ENCODE results near the gene VASH1. TPM values are rescaled to one million over a fixed set of nuclear protein-coding genes. Genes with fewer than 3 reads are reported as not detected.

Gene VASH1
- total and polyA plus RNA-seq, 2 donors from 2014 or later = 4.1 to 14.7 TPM

GRCh38 chr14:76768671-76769500 is 7.6 kb downstream of the VASH1 start:
- Histone ChIP-seq H3K9ac (ENCODE audit: low read length in 3 of 3) (no peak overlapping the region), H3K4me1 (ENCODE audit: control insufficient read depth in 2 of 3, insufficient read depth in 2 of 3, low read depth in 1 of 3, low read length in 3 of 3) (peaks cover 4 to 16% (median 11%) of the 10 kb centered on the region in 3 donors), H3K4me3 (ENCODE audit: low read length in 3 of 3) (no peak overlapping the region), H3K27ac (ENCODE audit: low read depth in 2 of 2, low read length in 2 of 2) (peak overlapping the region; percentile 77 to 91), H3K27me3 (ENCODE audit: control insufficient read depth, insufficient read depth, low read length) (no peaks in the 10 kb centered on the region), H3K9me3 (ENCODE audit: control insufficient read depth in 2 of 3, insufficient read depth in 1 of 3, low read length in 3 of 3) (no peaks in the 10 kb centered on the region), H3K36me3 (ENCODE audit: control insufficient read depth in 2 of 3, insufficient read depth in 3 of 3, low read length in 3 of 3) (no peaks in the 10 kb centered on the region)
- intact Hi-C loops (cut with DNase I) = no loop called here
- FAIRE-seq (no peak), DNase-seq (peak in 3 of 5 donors; percentile 6 to 67 (median 50))
- TF ChIP-seq CTCF (IDR thresholded peaks at IDR 0.05; ENCODE audit: borderline replicate concordance, extremely low read depth, insufficient read depth) = no peak

- DNase-seq (peak in 3 of 5 donors; percentile 5 to 32 (median 24)), FAIRE-seq (no peak)
- H3K4me1 ChIP-seq (ENCODE audit: control insufficient read depth in 2 of 3, insufficient read depth in 2 of 3, low read depth in 1 of 3, low read length in 3 of 3) = peaks cover 4 to 18% (median 11%) of the 10 kb centered on the region in 3 donors
These were observed 8.5 kb downstream of the VASH1 start for GRCh38 chr14:76769636-76770292.

GRCh38 chr14:76770521-76771436 is 9.5 kb downstream of the VASH1 start:
- peak overlapping the region in 1 of 2 donors; percentile 28 for H3K27ac ChIP-seq (ENCODE audit: low read depth in 2 of 2, low read length in 2 of 2)
- H3K9ac ChIP-seq (ENCODE audit: low read length in 3 of 3) = no peak overlapping the region
- peaks cover 4 to 18% (median 11%) of the 10 kb centered on the region in 3 donors for H3K4me1 ChIP-seq (ENCODE audit: control insufficient read depth in 2 of 3, insufficient read depth in 2 of 3, low read depth in 1 of 3, low read length in 3 of 3)
- intact Hi-C loops (cut with DNase I) = no loop called here
- no peak for TF ChIP-seq CTCF (IDR thresholded peaks at IDR 0.05; ENCODE audit: borderline replicate concordance, extremely low read depth, insufficient read depth)
- no peaks in the 10 kb centered on the region for H3K36me3 ChIP-seq (ENCODE audit: control insufficient read depth in 2 of 3, insufficient read depth in 3 of 3, low read length in 3 of 3)
- no peaks in the 10 kb centered on the region for H3K9me3 ChIP-seq (ENCODE audit: control insufficient read depth in 2 of 3, insufficient read depth in 1 of 3, low read length in 3 of 3)
- H3K27me3 ChIP-seq (ENCODE audit: control insufficient read depth, insufficient read depth, low read length) = no peaks in the 10 kb centered on the region
- peak in 3 of 5 donors; percentile 9 to 47 (median 31) for DNase-seq
- FAIRE-seq = no peak
- no peak overlapping the region for H3K4me3 ChIP-seq (ENCODE audit: low read length in 3 of 3)

More at GRCh38 chr14:76769636-76770292, 8.5 kb downstream of the VASH1 start:
- H3K9ac ChIP-seq (ENCODE audit: low read length in 3 of 3) = no peak overlapping the region
- TF ChIP-seq CTCF (IDR thresholded peaks at IDR 0.05; ENCODE audit: borderline replicate concordance, extremely low read depth, insufficient read depth) = no peak
- intact Hi-C loops (cut with DNase I) = no loop called here
- H3K36me3 ChIP-seq (ENCODE audit: control insufficient read depth in 2 of 3, insufficient read depth in 3 of 3, low read length in 3 of 3) = no peaks in the 10 kb centered on the region
- H3K27me3 ChIP-seq (ENCODE audit: control insufficient read depth, insufficient read depth, low read length) = no peaks in the 10 kb centered on the region
- H3K9me3 ChIP-seq (ENCODE audit: control insufficient read depth in 2 of 3, insufficient read depth in 1 of 3, low read length in 3 of 3) = no peaks in the 10 kb centered on the region
- no peak overlapping the region for H3K4me3 ChIP-seq (ENCODE audit: low read length in 3 of 3)
- H3K27ac ChIP-seq (ENCODE audit: low read depth in 2 of 2, low read length in 2 of 2) = no peak overlapping the region

Data from kidney (tissue), 14 donors.